ENCODE results near the gene COL11A1.

Gene COL11A1

GRCh38 chr1:103108376-103109150 lies at the start of gene COL11A1:
TSS of gene COL11A1 (minus strand) at chr1:103108522. CDS start at chr1:103108178, 344 bp downstream.
- TF ChIP-seq CTCF (IDR thresholded peaks at IDR 0.05; ENCODE audit: insufficient read depth, low read depth, low read length, missing control alignments): no peak
- peak within 1 kb of the TSS; percentile 10 for H3K4me3 ChIP-seq (ENCODE audit: low read length)
- no peak for DNase-seq (ENCODE audit: low read depth)

GRCh38 chr1:103156966-103157365 lies 48.6 kb upstream of the COL11A1 start:
- H3K4me3 ChIP-seq (ENCODE audit: low read length): no peak overlapping the region
- DNase-seq (ENCODE audit: low read depth): no peak
- TF ChIP-seq CTCF (IDR thresholded peaks at IDR 0.05; ENCODE audit: insufficient read depth, low read depth, low read length, missing control alignments): no peak

- no peak for DNase-seq (ENCODE audit: low read depth)
- no peak for TF ChIP-seq CTCF (IDR thresholded peaks at IDR 0.05; ENCODE audit: insufficient read depth, low read depth, low read length, missing control alignments)
- no peak overlapping the region for H3K4me3 ChIP-seq (ENCODE audit: low read length)
These were observed 37.8 kb upstream of the COL11A1 start for GRCh38 chr1:103146166-103146565.

GRCh38 chr1:103145449-103145848 lies 37.1 kb upstream of the COL11A1 start:
- DNase-seq (ENCODE audit: low read depth): no peak
- no peak overlapping the region for H3K4me3 ChIP-seq (ENCODE audit: low read length)
- no peak for TF ChIP-seq CTCF (IDR thresholded peaks at IDR 0.05; ENCODE audit: insufficient read depth, low read depth, low read length, missing control alignments)

DNA sequence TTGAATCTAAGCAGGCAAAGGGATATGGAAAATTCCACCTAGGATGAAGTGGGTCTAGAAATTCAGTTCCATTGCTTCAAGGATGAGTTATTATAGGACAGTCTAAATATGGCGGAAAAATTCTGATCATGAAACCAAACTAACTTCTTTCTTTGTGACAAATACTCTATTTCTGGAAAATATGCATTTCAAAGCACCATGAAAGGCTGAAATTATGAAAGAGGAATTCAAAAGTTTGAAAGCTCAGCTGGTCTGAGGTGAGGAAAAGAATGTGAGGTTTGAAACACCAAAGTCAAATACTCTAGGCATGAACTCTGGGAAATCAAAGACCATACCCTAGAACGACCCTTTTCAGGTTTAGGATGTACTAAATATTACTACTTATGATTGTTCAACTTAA lies 36.4 kb upstream of the COL11A1 start:
- no peak for DNase-seq (ENCODE audit: low read depth)
- no peak for TF ChIP-seq CTCF (IDR thresholded peaks at IDR 0.05; ENCODE audit: insufficient read depth, low read depth, low read length, missing control alignments)
- no peak overlapping the region for H3K4me3 ChIP-seq (ENCODE audit: low read length)

- no peak overlapping the region for H3K4me3 ChIP-seq (ENCODE audit: low read length)
- TF ChIP-seq CTCF (IDR thresholded peaks at IDR 0.05; ENCODE audit: insufficient read depth, low read depth, low read length, missing control alignments): no peak
- DNase-seq (ENCODE audit: low read depth): no peak
These were observed 34.1 kb upstream of the COL11A1 start for GRCh38 chr1:103142461-103142860.

GRCh38 chr1:103129796-103130195 lies 21.5 kb upstream of the COL11A1 start:
- TF ChIP-seq CTCF (IDR thresholded peaks at IDR 0.05; ENCODE audit: insufficient read depth, low read depth, low read length, missing control alignments): no peak
- H3K4me3 ChIP-seq (ENCODE audit: low read length): no peak overlapping the region
- DNase-seq (ENCODE audit: low read depth): no peak

Measured in epithelial cell of esophagus (primary cell).